GM13976 (cell line): ENCODE results near the gene AUTS2.

Source experiments
- DNase-seq: peaks from one replicate; pipeline ENCODE4 v3.0.0; 2012; ENCODE audit warnings: low spot score
- CTCF ChIP-seq: IDR thresholded peaks from 2 replicates; pipeline ENCODE4 v1.5.1; 2012; ENCODE audit warnings: borderline replicate concordance, mild to moderate bottlenecking; ENCODE audit not compliant: insufficient read depth; ENCODE audit errors: extremely low read depth, missing control alignments, control extremely low read depth
- in situ Hi-C: fragments of 300-500 bp; cut with MboI; formaldehyde crosslinking; loops from one replicate; pipeline ENCODE4 v1.12.0; 2022; ENCODE audit warnings: low sequenced_read_pairs, mixed read lengths, inconsistent platforms; ENCODE audit not compliant: unreplicated experiment

Gene AUTS2

GRCh38 chr7:70782796-70783195 is 1184.5 kb downstream of the AUTS2 start:
- no peak for DNase-seq
- no peak for TF ChIP-seq CTCF
- in situ Hi-C loops = no loop called here

DNA sequence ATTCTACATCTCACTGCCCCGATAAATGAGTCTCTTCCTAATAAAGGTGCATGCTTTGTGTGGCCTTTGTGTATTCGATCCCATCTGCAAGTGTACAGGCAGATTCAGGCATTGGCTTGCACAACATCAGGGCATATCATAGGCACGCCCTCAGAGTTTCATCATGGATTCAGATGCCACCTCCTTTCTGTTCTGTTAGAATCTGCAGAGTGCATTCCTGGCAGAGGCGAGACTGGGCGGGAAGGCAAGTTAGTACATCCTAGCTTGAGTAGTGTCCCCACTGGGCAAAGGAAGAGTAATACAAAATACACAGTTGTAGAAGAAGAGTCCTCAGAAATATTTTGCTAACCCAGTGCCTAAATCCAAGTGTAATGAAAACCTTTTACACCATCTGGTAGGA is 1187.2 kb downstream of the AUTS2 start:
- in situ Hi-C loops = no loop called here
- no peak for DNase-seq
- TF ChIP-seq CTCF = no peak

DNA sequence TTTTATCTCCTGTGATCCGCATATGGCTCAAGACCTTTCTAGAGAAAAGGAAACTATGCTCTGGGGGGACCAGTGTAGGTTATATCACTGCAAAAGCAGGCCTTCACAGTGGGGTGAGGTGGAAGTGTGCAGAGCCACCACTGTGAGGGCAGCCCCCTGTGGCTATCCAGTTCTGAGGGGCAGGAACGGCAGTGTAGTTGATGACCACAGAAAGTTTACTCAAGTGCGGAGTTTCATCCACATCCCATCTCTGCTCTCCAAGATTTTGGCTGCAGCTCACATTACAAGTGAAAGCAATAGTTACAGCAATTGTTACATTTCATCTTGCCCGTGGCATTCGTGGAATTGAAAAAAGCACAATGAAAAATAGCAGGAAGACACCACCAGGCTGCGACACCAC is 1187.8 kb downstream of the AUTS2 start:
- in situ Hi-C loops = no loop called here
- no peak for TF ChIP-seq CTCF
- no peak for DNase-seq

- TF ChIP-seq CTCF = no peak
- in situ Hi-C loops = no loop called here
- no peak for DNase-seq
Observed at GRCh38 chr7:70787286-70787685, 1189.0 kb downstream of the AUTS2 start.

GRCh38 chr7:70787771-70788170 is 1189.5 kb downstream of the AUTS2 start:
- no peak for TF ChIP-seq CTCF
- no peak for DNase-seq
- in situ Hi-C loops = no loop called here

DNA sequence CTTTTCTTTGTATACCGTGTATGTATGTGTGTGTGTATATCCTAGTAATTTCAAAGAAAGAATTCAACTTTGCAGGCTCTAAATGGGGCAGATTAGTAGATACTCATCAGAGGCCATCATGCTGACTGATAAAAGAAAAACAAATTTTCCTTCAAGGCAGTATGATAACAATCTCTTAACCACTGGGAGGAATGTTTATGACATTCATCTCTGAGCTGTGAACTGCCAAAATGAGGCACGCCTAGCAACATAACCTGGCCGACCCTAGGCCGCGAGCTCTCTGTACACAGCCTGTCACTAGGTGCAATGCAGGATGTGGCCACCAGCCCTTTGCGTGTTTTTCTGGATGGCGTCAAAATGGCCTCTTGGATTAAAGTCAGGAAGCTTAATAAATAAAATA is 1190.0 kb downstream of the AUTS2 start:
- in situ Hi-C loops = no loop called here
- no peak for DNase-seq

More for the DNA sequence above, 1190.0 kb downstream of the AUTS2 start:
- no peak for TF ChIP-seq CTCF
